IMR-90 (cell line): Measurements from ENCODE around the gene RNF212. TPM values are rescaled to one million over a fixed set of nuclear protein-coding genes. Genes with fewer than 3 reads are reported as not detected.

Experiments used
- ATAC-seq: fragments of 200-7000 bp; cut with Tn5 transposase; 2 replicates; pipeline ENCODE4 v1.9.1; 2020; ENCODE audit warnings: low read depth, mild to moderate bottlenecking, moderate library complexity
- BruUV-seq: library from RNA; stranded (reverse); fragments of 400-500 nt; replicated peaks from 2 replicates; lab custom pipeline; 2021; lab: Mats Ljungman, UMichigan
- CTCF ChIA-PET: fragments of 300-600 bp; formaldehyde crosslinking; extraction: SDS; loops from one replicate; lab custom pipeline; 2021; ENCODE audit warnings: antibody characterized with exemption; lab: Yijun Ruan, JAX
- POLR2A ChIA-PET: fragments of 300-600 bp; sonication (Branson Sonifier 250); formaldehyde crosslinking; loops from one replicate; lab custom pipeline; 2022; ENCODE audit warnings: antibody characterized with exemption; ENCODE audit not compliant: unreplicated experiment; lab: Charles Lee
- DNase-seq: peaks from one replicate; pipeline ENCODE4 v3.0.0; 2013
- H2AFZ ChIP-seq: replicated peaks from 2 replicates; pipeline ENCODE3; 2013; ENCODE audit warnings: low read length, mild to moderate bottlenecking; ENCODE audit not compliant: poor library complexity
- H2AK5ac ChIP-seq: 2 replicates; pipeline ENCODE4 v1.6.1; 2013; ENCODE audit warnings: low read depth, low read length, inconsistent platforms
- H2AK9ac ChIP-seq: replicated peaks from 2 replicates; pipeline ENCODE3; 2013; ENCODE audit warnings: mild to moderate bottlenecking, low read depth, low read length, moderate library complexity; ENCODE audit not compliant: poor library complexity
- H2BK120ac ChIP-seq: 2 replicates; pipeline ENCODE4 v1.6.1; 2013; ENCODE audit warnings: low read depth, low read length, inconsistent platforms
- H2BK15ac ChIP-seq: 3 replicates; pipeline ENCODE4 v1.6.1; 2013; ENCODE audit warnings: low read depth, low read length, inconsistent platforms
- H2BK20ac ChIP-seq: 2 replicates; pipeline ENCODE4 v1.6.1; 2013; ENCODE audit warnings: low read depth, mild to moderate bottlenecking, inconsistent platforms, low read length, moderate library complexity
- H2BK5ac ChIP-seq: 2 replicates; pipeline ENCODE4 v1.6.1; 2013; ENCODE audit warnings: mild to moderate bottlenecking, low read depth, low read length, inconsistent platforms; ENCODE audit not compliant: poor library complexity, severe bottlenecking
- H3K14ac ChIP-seq: replicated peaks from 2 replicates; pipeline ENCODE4 v1.6.1; 2013; ENCODE audit warnings: low read depth, low read length, inconsistent platforms
- H3K18ac ChIP-seq: 2 replicates; pipeline ENCODE4 v1.6.1; 2013; ENCODE audit warnings: low read depth, low read length, control low read depth
- H3K23ac ChIP-seq: 2 replicates; pipeline ENCODE4 v1.6.1; 2013; ENCODE audit warnings: low read depth, low read length, inconsistent platforms
- H3K27ac ChIP-seq: 2 replicates; pipeline ENCODE4 v1.5.1; 2013; ENCODE audit warnings: mild to moderate bottlenecking, control low read depth, low read length; ENCODE audit not compliant: insufficient read depth
- H3K27me3 ChIP-seq: 2 replicates; pipeline ENCODE4 v1.6.1; 2013; ENCODE audit warnings: low read length; ENCODE audit not compliant: control insufficient read depth, insufficient read depth
- H3K36me3 ChIP-seq: 2 replicates; pipeline ENCODE4 v1.6.1; 2013; ENCODE audit warnings: low read length, mixed read lengths; ENCODE audit not compliant: control insufficient read depth, insufficient read depth
- H3K4ac ChIP-seq: 2 replicates; pipeline ENCODE4 v1.6.1; 2013; ENCODE audit warnings: low read depth, low read length, inconsistent platforms
- H3K4me1 ChIP-seq: 2 replicates; pipeline ENCODE4 v1.6.1; 2013; ENCODE audit warnings: low read length, mixed read lengths; ENCODE audit not compliant: control insufficient read depth, insufficient read depth
- H3K4me2 ChIP-seq: 2 replicates; pipeline ENCODE4 v1.6.1; 2013; ENCODE audit warnings: low read depth, mild to moderate bottlenecking, control low read depth, low read length, moderate library complexity
- H3K4me3 ChIP-seq: 2 replicates; pipeline ENCODE4 v1.5.1; 2013; ENCODE audit warnings: low read depth, mild to moderate bottlenecking, control low read depth, low read length, moderate library complexity; ENCODE audit not compliant: insufficient read depth
- H3K56ac ChIP-seq: 2 replicates; pipeline ENCODE4 v1.6.1; 2013; ENCODE audit warnings: low read length, inconsistent platforms; ENCODE audit not compliant: insufficient read depth; ENCODE audit errors: extremely low read depth
- H3K79me1 ChIP-seq, 2 experiments: 2 replicates each; pipeline ENCODE4 v1.6.1; 2013; ENCODE audit warnings: low read length in 2 of 2, inconsistent platforms in 1 of 2, low read depth in 1 of 2
- H3K9ac ChIP-seq: 2 replicates; pipeline ENCODE4 v1.6.1; 2013; ENCODE audit warnings: low read depth, low read length, control low read depth
- H3K9me1 ChIP-seq: 2 replicates; pipeline ENCODE4 v1.6.1; 2013; ENCODE audit warnings: low read length, inconsistent platforms; ENCODE audit not compliant: insufficient read depth
- H3K9me3 ChIP-seq: 2 replicates; pipeline ENCODE4 v1.6.1; 2013; ENCODE audit warnings: low read length; ENCODE audit not compliant: control insufficient read depth, insufficient read depth
- H4K20me1 ChIP-seq: 2 replicates; pipeline ENCODE4 v1.6.1; 2013; ENCODE audit warnings: low read length, inconsistent platforms; ENCODE audit not compliant: insufficient read depth
- H4K5ac ChIP-seq: 2 replicates; pipeline ENCODE4 v1.6.1; 2013; ENCODE audit warnings: mild to moderate bottlenecking, low read depth, low read length, control low read depth
- H4K8ac ChIP-seq, 2 experiments: 2 replicates each; pipeline ENCODE4 v1.6.1; 2013; ENCODE audit warnings: low read depth in 2 of 2, low read length in 2 of 2, control low read depth in 1 of 2, inconsistent platforms in 1 of 2
- H4K91ac ChIP-seq: 2 replicates; pipeline ENCODE4 v1.6.1; 2013; ENCODE audit warnings: low read depth, low read length, inconsistent platforms; ENCODE audit not compliant: insufficient read depth
- NFE2L2 ChIP-seq: fragments of 150-350 bp; IDR thresholded peaks from 2 replicates; pipeline ENCODE4 v1.6.1; 2016; ENCODE audit warnings: low read depth, mild to moderate bottlenecking, low read length
- POLR2A ChIP-seq: IDR thresholded peaks from 2 replicates; pipeline ENCODE4 v1.6.1; 2012; ENCODE audit warnings: mild to moderate bottlenecking, low read depth, low read length
- WGBS, 2 experiments: methylation state at CpG; one replicate each; pipeline versions ENCODE4 v1.1.5 to v1.1.7; 2013; ENCODE audit warnings: missing lambda C conversion rate in 2 of 2; ENCODE audit not compliant: insufficient read length in 1 of 2; ENCODE audit errors: extremely low coverage in 2 of 2; 5-methylcytosine and 5-hydroxymethylcytosine counted together
- dilution Hi-C: fragments of 300-500 bp; cut with HindIII; formaldehyde crosslinking; loops from one replicate; pipeline ENCODE4 v1.14.3; 2018; ENCODE audit warnings: low sequenced_read_pairs; ENCODE audit not compliant: unreplicated experiment
- in situ Hi-C: fragments of 300-500 bp; cut with MboI; formaldehyde crosslinking; loops from 3 replicates; pipeline ENCODE4 v1.14.3; 2019; ENCODE audit warnings: low sequenced_read_pairs, inconsistent platforms, mixed read lengths
- intact Hi-C: fragments of 100-400 bp; cut with micrococcal nuclease; formaldehyde crosslinking; loops from 2 replicates; pipeline ENCODE4 v1.10.0; 2022
- polyA plus RNA-seq, 3 experiments: library from polyadenylated mRNA; depleted of rRNA; stranded (reverse); fragments of >200 nt; gene quantifications; 2 replicates each; pipeline ENCODE4 v1.2.3, GENCODE V29; 2012; ENCODE audit warnings: low replicate concordance in 1 of 3
- total RNA-seq: library from RNA; depleted of rRNA; stranded (reverse); fragments of >200 nt; gene quantifications from 2 replicates; pipeline ENCODE4 v1.2.3, GENCODE V29; 2012

RNF212 gene
- total and polyA plus RNA-seq, 2 of the 4 experiments (the other 2 are of a cell fraction), result under 0.01 to 0.51 TPM

- dilution Hi-C loops (no loop called here), in situ Hi-C loops (no loop called here), intact Hi-C loops (no loop called here)
- Histone ChIP-seq H2BK20ac (no peak overlapping the region), H3K23ac (no peak overlapping the region), H3K9ac (no peak overlapping the region), H3K4ac (no peak overlapping the region), H3K27ac (no peak overlapping the region), H2BK5ac (no peak overlapping the region), H2AFZ (no peak overlapping the region), H3K36me3 (no peaks in the 10 kb centered on the region), H4K5ac (no peak overlapping the region), H3K9me1 (no peaks in the 10 kb centered on the region), H4K8ac (no peak overlapping the region), H2BK120ac (no peak overlapping the region), H3K4me3 (no peak overlapping the region), H4K20me1 (no peaks in the 10 kb centered on the region), H2AK9ac (no peak overlapping the region), H3K9me3 (no peaks in the 10 kb centered on the region), H3K14ac (no peak overlapping the region), H2BK15ac (no peak overlapping the region), H4K91ac (no peak overlapping the region), H3K4me2 (no peak overlapping the region), H3K18ac (no peak overlapping the region), H3K56ac (no peak overlapping the region), H2AK5ac (no peak overlapping the region), H3K27me3 (peaks cover 58% of the 10 kb centered on the region), H3K79me1 (no peaks in the 10 kb centered on the region), H3K4me1 (no peaks in the 10 kb centered on the region)
- no TSS peak for BruUV-seq
- no peak for TF ChIP-seq NFE2L2
- TF ChIP-seq POLR2A, result no peak
- DNase-seq, result no peak
- POLR2A ChIA-PET, result no interaction called here
- ATAC-seq, result no peak
- WGBS, 2 experiments, result 86% methylated on average over 7 of the region's 14 CpGs; no CpG with 5 or more reads in 1 of the 2 experiments
- CTCF ChIA-PET, result no interaction called here
Measured at GRCh38 chr4:1061056-1061700, 52.2 kb downstream of the RNF212 start.
